GM21381 (cell line): ENCODE measurements around the gene ZNF71.
"Not testable (repeated sequence)": the region's sequence is repeated elsewhere in the genome, so short reads cannot be mapped to it uniquely, and the experiment has no call there.

Source experiments
- ATAC-seq: cut with Tn5 transposase; IDR thresholded peaks from one replicate; pipeline ENCODE4 v1.9.1; 2021; ENCODE audit warnings: mild to moderate bottlenecking, moderate library complexity; ENCODE audit not compliant: unreplicated experiment

The ZNF71 gene

DNA sequence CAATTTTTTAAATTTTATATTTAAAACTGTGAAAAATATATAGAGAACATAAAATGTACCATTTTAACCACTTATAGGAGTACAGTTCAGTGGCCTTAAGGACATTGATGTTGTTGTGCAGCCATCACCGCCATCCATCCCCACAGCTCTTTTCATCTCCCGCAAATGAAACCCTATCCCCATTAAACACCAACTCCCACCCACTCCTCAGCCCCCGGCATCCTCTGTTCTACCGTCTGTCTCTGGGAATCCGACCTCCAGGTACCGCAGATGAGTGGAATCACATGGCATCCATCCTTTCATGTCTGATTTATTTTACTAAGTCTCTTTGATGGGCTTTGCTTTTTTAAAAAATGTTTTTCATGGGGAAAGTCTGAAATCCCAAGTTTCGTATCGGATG, 24.0 kb downstream of the ZNF71 start:
- ATAC-seq, result no peak

DNA sequence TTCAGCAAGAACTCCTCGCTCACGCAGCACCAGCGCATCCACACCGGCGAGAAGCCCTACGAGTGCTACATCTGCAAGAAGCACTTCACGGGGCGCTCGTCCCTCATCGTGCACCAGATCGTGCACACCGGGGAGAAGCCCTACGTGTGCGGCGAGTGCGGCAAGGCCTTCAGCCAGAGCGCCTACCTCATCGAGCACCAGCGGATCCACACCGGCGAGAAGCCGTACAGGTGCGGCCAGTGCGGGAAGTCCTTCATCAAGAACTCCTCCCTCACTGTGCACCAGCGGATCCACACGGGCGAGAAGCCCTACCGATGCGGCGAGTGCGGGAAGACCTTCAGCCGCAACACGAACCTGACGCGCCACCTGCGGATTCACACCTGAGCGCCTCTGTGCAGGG, 27.3 kb downstream of the ZNF71 start:
- no peak for ATAC-seq

GRCh38 chr19:56623006-56623405, 27.9 kb downstream of the ZNF71 start:
- ATAC-seq, result no peak

- ATAC-seq, result no peak
Observed at GRCh38 chr19:56625708-56626107, 30.6 kb downstream of the ZNF71 start.

DNA sequence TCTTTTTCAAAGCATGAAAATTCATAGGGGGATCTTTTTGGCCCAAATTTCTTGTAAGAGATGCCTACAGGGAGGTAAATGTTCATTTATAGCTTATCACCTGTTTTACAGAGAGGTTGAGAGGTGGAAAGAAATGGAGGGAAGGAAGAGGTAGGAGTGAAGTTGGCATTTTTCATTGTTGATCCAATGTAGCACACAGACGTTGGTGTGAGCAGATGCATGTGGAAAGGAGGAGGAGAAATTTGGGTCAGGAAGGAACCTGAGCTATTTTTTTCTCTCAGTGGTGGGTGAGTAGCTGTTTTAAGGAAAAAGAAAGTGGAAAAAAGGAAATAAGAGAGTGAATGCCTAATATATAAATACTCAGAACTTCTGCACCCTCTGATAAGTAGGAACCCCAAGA, 37.9 kb downstream of the ZNF71 start:
- ATAC-seq, result no peak

DNA sequence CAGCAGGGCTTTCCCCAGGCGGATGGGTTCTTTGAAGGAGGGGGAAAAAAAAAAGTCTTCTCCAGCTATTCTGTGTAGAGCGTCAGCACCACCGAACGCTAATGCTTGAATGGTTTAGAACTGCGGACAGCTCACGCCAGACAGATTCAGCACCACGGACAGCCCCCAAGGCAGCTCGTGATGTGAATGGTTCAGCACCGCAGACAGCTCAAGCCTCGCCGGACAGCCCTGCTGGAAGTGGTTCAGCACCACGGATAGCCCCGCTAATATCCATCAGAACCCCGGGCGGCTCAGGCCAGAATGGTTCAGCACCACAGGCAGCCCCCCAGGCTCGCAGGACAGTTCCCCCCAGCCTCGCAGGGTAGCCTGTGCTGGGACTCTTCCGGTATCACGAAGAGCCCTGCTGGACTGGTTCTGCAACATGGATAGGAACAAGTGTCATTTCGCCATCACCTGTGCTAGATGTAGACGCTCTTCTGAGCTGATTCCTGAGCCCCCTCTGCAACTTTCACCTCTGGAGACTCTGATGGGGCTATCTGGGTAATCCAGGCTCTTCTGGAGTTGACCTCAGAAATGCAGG, 43.0 kb downstream of the ZNF71 start:
- ATAC-seq, result no peak

DNA sequence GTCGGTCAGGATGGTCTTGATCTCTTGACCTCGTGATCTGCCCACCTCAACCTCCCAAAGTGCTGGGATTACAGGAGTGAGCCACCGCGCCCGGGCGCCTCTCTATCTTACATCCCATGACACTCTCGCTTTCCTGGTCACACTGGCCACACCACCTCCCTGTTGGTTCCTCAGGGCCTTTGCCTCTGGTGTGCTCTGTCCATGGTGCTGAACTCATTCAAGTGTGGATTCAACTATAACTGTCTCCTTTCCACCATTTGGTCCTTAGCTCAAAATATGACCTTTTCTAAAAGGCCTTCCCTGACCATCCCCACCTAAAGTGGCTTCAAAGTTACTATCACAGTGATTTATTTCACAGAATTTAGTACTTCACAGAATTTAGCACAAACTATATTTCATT, 44.1 kb downstream of the ZNF71 start:
- no peak for ATAC-seq

DNA sequence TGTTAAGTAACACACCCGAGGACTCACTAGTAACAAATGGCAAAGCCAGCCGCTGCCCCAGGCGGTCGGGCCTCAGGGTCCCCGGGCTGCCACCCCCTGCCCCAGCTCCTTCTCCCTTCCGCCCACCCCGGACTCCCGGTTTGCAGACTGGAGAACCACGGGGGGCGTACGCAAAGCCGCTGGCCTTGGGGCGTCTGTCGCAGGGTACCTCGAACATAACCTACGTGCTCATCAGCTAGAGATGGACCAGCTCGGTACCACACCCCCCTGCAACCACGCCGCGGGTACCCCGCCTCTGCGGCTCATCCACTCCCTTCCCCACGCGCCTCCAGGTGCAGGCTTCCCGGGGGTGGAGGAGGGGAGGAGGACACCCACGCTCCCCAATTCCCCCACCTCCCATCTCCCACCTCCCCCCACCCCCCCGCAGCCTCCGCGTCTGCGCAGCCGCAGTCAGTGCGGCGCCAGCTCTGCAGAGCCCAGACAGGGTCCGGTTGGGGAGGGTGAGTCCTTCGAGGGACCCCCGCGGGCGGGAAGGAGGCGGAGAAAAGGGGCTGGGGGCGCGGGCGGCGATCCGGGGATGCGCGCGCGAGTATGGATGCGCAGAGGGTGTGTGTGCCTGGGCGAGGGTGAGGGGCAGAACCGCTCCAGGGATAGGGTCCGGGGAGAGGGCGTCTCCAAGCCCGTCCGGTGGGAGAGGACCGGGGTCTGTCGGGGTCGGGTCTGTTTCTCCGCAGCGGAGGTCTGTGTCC, 47.8 kb downstream of the ZNF71 start, which contains the start of gene SMIM17:
SMIM17 (plus strand) TSS at position 449 of the 749 bp plus-strand sequence. CDS start 2,509 bp downstream, outside the sequence.
- ATAC-seq, result no peak

GRCh38 chr19:56643460-56643955, 48.4 kb downstream of the ZNF71 start:
- no peak for ATAC-seq

GRCh38 chr19:56654151-56654550, 59.0 kb downstream of the ZNF71 start:
- ATAC-seq, result no peak

- ATAC-seq, result no peak
Observed at GRCh38 chr19:56660381-56661107, 65.4 kb downstream of the ZNF71 start.

DNA sequence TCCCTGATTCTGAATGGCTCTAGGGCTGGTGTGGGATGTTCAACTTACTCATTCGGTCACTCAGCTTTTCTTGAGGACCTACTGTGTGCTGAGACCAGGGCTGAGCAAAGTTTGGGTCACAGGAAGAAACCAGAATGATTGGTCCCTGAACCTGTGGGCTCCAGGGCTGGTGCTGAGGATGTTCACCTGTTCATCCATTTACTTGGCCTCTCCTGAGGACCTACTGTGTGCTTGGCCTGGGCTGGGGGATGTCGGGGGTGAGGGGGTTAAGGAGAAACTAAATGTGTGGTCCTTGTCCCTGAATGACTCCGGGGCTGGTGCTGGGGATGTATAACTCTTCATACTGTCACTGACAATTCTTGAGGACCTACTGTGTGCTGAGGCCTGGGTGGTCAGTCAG, 66.1 kb downstream of the ZNF71 start:
- no peak for ATAC-seq

DNA sequence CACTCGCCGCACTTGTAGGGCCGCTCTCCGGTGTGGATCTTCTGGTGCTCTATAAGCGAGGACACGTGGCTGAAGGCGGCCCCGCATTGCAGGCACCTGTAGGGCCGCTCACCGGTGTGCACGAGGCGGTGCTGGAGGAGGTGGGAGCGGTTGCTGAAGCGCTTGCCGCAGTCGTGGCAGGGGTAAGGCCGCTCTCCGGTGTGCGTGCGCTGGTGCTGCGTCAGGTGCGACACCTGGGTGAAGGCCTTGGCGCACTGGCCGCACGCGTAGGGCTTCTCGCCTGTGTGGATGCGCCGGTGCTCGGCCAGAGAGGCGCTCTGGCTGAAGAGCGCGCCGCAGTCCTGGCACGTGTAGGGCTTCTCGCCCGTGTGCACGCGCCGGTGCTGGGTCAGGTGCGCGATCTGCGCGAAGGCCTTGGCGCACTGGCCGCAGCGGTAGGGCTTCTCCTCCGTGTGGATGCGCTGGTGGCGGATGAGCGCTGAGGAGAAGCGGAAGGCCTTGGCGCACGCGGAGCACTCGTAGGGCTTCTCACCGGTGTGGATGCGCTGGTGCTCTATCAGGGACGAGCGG, 68.9 kb downstream of the ZNF71 start:
- ATAC-seq, result no peak

DNA sequence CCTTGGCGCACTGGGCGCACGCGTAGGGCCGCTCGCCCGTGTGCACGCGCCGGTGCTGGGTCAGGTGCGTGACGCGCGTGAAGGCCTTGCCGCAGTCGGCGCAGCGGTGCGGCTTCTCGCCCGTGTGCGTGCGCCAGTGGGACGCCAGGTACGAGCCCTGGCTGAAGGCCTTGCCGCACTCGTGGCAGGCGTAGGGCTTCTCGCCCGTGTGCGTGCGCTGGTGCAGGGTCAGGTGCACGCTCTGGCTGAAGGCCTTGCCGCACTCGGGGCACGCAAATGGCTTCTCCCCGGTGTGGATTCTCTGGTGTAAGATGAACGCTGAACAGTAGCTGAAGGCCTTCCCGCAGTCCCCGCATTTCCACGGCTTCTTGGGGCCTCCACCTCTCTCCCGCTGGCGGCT, 69.4 kb downstream of the ZNF71 start:
- ATAC-seq, result no peak

GRCh38 chr19:56667311-56667870, 72.3 kb downstream of the ZNF71 start:
- ATAC-seq, result no peak

- no peak for ATAC-seq
Observed at GRCh38 chr19:56668676-56669075, 73.6 kb downstream of the ZNF71 start.

GRCh38 chr19:56670401-56670960, 75.4 kb downstream of the ZNF71 start:
- no peak for ATAC-seq

- ATAC-seq, result no peak
Observed at GRCh38 chr19:56670961-56671612, 76.0 kb downstream of the ZNF71 start.

GRCh38 chr19:56671613-56671994, 76.5 kb downstream of the ZNF71 start, which contains the start of gene ZNF835:
TSS of gene ZNF835 (minus strand) at chr19:56671757. CDS start at chr19:56665198, 6,559 bp downstream.
- no peak for ATAC-seq

GRCh38 chr19:56672610-56673009, 77.5 kb downstream of the ZNF71 start:
- not testable (repeated sequence) for ATAC-seq
